Measurements from ENCODE around the gene UBE2L3.

DNA sequence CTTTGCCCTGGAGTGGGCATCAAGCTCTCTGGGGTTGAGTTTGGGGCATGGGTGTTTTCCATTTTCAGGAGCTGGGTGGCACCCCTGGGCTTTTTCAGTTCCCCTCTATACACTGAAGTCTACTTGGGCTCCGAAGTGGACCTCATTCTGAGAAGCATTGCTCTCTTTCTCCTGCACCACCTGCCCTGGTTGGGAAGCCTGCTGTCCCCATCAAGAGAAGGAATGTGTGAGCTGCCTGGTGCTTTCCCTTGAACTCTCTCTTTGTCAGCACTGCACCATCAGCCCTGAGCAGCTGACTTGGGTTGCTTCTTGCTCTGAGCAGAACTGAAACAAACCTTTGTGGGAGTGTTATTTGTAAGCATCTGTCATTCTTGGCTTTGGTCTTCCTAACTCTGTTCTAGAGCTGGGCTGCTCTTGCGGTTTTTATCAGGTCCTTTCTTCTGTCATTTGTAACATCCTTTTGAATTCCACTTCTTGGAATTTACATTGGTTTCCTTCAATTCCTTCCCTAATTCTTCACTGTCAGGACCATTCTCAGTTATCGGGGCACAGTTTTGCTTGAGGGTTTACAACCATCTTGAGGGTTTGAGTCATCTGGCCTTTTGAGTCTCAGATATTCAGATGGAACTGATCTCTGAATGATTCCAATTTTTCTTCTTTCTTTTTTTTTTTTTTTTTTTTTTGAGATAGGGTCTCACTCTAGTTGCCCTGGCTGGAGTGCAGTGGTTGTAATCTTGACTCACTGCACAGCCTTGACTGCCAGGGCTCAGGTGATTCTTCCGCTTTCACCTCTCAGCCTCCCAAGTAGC, 20.5 kb downstream of the UBE2L3 start:
- no peak for TF ChIP-seq CTCF (IDR thresholded peaks at IDR 0.05)
- TF ChIP-seq POLR2A (IDR thresholded peaks at IDR 0.05) = no peak

Measured in right lobe of liver (tissue), 4 donors.